A673 (cell line): Measurements from ENCODE around the gene AGRP.
A peak's percentile ranks its signal among the peaks of the same experiment; 100 is the strongest.

Experiments used
- CTCF ChIP-seq: fragments of 300-800, 200-600 bp; sonication (generic); conservative IDR thresholded peaks from 2 replicates; pipeline ENCODE4 v1.5.1; 2017; ENCODE audit warnings: low read depth, mild to moderate bottlenecking, antibody characterized with exemption, low read length, moderate library complexity, mixed read lengths
- EZH2 ChIP-seq: fragments of 200-600 bp; sonication (generic); IDR thresholded peaks from 2 replicates; pipeline ENCODE4 v1.6.1; 2017; ENCODE audit warnings: borderline replicate concordance, low read depth, mild to moderate bottlenecking, mixed read lengths, antibody characterized with exemption, low read length; ENCODE audit not compliant: poor library complexity, severe bottlenecking

DNA sequence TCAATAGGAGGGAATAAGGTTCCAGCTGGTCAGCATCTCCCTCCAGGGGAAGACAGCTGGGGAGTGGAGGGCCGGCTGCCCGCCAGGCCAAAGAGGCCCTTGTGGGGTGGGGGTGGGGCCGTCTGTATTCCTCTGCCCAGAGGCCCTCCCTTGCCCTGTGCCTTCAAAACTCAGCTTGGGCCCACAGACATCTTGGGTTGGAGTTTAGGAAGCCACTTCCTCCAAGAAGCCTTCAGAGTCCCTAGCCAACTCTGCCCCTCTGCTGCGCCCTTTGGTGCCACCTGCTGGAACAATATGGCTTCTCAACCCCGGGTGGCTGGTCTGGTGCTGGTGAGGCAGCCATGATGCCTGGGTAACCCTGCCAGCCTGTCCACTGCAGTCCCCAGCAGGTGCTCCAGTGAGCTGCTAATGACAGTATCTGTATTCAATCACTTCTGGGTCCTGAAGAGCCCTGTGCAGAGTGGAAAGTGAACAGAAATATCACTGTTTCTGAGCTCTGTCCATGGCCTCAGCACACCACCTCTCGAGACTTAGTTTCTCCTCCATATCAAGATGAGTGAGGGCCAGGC, 35.8 kb downstream of the AGRP start:
- peak; percentile 74 for TF ChIP-seq CTCF
- no peak for TF ChIP-seq EZH2
